Retinal pigment epithelial cell (primary cell): ENCODE results near the gene RHOH.

Experiments
- DNase-seq: peaks from one replicate; pipeline ENCODE4 v3.0.0-alpha.2; 2010; ENCODE audit warnings: low read depth
- H3K4me3 ChIP-seq: 2 replicates; pipeline ENCODE4 v1.5.1; 2011; ENCODE audit warnings: mild to moderate bottlenecking, low read length, control low read depth, moderate library complexity
- TF ChIP-seq, protein P1 (sequence below): conservative IDR thresholded peaks from 2 replicates; pipeline ENCODE4 v1.5.1; 2011; ENCODE audit warnings: low read depth, low read length, control low read depth, inconsistent platforms

RHOH gene

GRCh38 chr4:40212674-40213527 is 16.1 kb downstream of the RHOH start:
- TF ChIP-seq, protein P1, sequence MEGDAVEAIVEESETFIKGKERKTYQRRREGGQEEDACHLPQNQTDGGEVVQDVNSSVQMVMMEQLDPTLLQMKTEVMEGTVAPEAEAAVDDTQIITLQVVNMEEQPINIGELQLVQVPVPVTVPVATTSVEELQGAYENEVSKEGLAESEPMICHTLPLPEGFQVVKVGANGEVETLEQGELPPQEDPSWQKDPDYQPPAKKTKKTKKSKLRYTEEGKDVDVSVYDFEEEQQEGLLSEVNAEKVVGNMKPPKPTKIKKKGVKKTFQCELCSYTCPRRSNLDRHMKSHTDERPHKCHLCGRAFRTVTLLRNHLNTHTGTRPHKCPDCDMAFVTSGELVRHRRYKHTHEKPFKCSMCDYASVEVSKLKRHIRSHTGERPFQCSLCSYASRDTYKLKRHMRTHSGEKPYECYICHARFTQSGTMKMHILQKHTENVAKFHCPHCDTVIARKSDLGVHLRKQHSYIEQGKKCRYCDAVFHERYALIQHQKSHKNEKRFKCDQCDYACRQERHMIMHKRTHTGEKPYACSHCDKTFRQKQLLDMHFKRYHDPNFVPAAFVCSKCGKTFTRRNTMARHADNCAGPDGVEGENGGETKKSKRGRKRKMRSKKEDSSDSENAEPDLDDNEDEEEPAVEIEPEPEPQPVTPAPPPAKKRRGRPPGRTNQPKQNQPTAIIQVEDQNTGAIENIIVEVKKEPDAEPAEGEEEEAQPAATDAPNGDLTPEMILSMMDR: no peak
- DNase-seq: no peak
- H3K4me3 ChIP-seq: no peak overlapping the region

- TF ChIP-seq, protein P1: no peak
- no peak overlapping the region for H3K4me3 ChIP-seq
- no peak for DNase-seq
Observed at GRCh38 chr4:40214038-40214437, 17.2 kb downstream of the RHOH start.

DNA sequence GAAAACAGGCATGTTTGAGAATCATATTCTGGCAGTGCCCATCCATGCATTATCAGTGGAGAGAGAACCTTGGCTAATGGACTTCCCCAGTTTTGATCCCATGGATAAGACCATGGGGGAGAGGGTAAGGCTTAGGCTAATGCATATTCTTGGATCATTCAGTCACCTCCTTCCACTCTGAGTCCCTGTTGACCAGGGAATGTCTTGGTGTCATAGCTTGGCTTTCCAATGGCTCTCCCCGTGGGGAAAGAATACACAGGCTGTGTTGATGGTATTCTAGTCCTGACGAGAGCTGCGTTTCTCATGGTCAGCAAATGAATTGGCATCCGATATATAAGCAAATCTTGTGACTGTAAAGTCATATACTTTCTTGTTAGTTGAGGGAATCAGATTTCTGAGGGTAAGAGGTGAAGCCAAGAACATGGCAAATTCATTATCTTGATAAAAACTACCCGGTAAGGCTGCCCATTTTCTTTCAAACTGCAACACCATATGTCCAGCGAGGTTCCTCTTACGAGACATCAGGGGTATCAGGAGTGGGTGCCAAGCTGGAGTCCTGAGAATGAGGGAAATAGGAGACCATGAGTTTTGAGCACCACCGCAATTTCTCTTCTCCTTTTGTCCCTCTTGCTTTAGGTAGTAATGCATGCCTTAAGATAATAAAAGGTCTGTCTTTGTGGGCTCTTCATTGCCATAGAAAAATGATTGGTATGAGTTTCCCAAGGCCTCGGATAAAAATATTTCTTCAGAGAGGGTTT is 18.0 kb downstream of the RHOH start:
- DNase-seq: no peak
- H3K4me3 ChIP-seq: no peak overlapping the region
- TF ChIP-seq, protein P1: no peak

- no peak overlapping the region for H3K4me3 ChIP-seq
- TF ChIP-seq, protein P1: no peak
- DNase-seq: no peak
Observed at GRCh38 chr4:40216622-40217366, 20.0 kb downstream of the RHOH start.

- no peak for DNase-seq
- H3K4me3 ChIP-seq: no peak overlapping the region
- TF ChIP-seq, protein P1: no peak
Observed at GRCh38 chr4:40221744-40222143, 24.9 kb downstream of the RHOH start.

- DNase-seq: no peak
- H3K4me3 ChIP-seq: no peak overlapping the region
- TF ChIP-seq, protein P1: no peak
Observed at GRCh38 chr4:40223343-40223742, 26.5 kb downstream of the RHOH start.
